WERI-Rb-1 (cell line): Measurements from ENCODE around the gene SPEF1.

Experiments
- DNase-seq: peaks from one replicate; pipeline ENCODE4 v3.0.0-alpha.2; 2020
- H3K27ac ChIP-seq: fragments of 250-450 bp; sonication (Bioruptor Pico); 2 replicates; pipeline ENCODE4 v1.5.1; 2020; ENCODE audit warnings: mild to moderate bottlenecking, moderate library complexity
- H3K27me3 ChIP-seq: fragments of 250-450 bp; sonication (Bioruptor Pico); 2 replicates; pipeline ENCODE4 v1.5.1; 2021; ENCODE audit warnings: mild to moderate bottlenecking, low read depth, moderate library complexity; ENCODE audit not compliant: insufficient read depth, severe bottlenecking
- H3K36me3 ChIP-seq: fragments of 250-450 bp; sonication (Bioruptor Pico); 2 replicates; pipeline ENCODE4 v1.5.1; 2020; ENCODE audit warnings: mild to moderate bottlenecking, moderate library complexity
- H3K4me3 ChIP-seq: 2 replicates; pipeline ENCODE4 v1.5.1; 2011; ENCODE audit warnings: low read depth, mild to moderate bottlenecking, control low read depth, low read length
- H3K9me3 ChIP-seq: fragments of 250-450 bp; sonication (Bioruptor Pico); 2 replicates; pipeline ENCODE4 v1.5.1; 2021; ENCODE audit warnings: mild to moderate bottlenecking, moderate library complexity; ENCODE audit not compliant: severe bottlenecking
- TF ChIP-seq, protein P1 (sequence below): IDR thresholded peaks from 2 replicates; pipeline ENCODE4 v1.5.1; 2011; ENCODE audit warnings: low read depth, mild to moderate bottlenecking, control low read depth, inconsistent platforms, low read length

The SPEF1 gene

DNA sequence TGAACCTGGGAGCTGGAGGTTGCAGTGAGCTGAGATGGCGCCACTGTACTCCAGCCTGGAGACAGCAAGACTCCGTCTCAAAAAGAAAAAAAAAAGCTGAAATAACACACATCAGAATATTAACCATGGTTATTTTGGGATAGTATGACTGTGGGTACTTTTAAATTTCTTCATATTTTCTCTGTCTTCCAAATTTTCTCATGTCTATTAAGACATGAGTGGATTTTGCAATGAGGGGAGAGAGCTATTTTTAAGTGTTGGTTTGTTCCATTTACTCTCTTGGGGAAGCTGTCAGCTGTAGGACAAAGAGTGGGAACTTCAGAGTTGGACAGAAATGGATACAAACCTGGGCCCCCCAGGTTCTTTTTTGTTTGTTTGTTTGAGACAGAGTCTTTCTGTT lies 24.0 kb downstream of the SPEF1 start:
- DNase-seq, result no peak
- no peaks in the 10 kb centered on the region for H3K27me3 ChIP-seq
- H3K27ac ChIP-seq, result no peak overlapping the region
- no peaks in the 10 kb centered on the region for H3K9me3 ChIP-seq
- H3K36me3 ChIP-seq, result peaks cover 29% of the 10 kb centered on the region
- TF ChIP-seq, protein P1, sequence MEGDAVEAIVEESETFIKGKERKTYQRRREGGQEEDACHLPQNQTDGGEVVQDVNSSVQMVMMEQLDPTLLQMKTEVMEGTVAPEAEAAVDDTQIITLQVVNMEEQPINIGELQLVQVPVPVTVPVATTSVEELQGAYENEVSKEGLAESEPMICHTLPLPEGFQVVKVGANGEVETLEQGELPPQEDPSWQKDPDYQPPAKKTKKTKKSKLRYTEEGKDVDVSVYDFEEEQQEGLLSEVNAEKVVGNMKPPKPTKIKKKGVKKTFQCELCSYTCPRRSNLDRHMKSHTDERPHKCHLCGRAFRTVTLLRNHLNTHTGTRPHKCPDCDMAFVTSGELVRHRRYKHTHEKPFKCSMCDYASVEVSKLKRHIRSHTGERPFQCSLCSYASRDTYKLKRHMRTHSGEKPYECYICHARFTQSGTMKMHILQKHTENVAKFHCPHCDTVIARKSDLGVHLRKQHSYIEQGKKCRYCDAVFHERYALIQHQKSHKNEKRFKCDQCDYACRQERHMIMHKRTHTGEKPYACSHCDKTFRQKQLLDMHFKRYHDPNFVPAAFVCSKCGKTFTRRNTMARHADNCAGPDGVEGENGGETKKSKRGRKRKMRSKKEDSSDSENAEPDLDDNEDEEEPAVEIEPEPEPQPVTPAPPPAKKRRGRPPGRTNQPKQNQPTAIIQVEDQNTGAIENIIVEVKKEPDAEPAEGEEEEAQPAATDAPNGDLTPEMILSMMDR, result no peak
- H3K4me3 ChIP-seq, result no peak overlapping the region

DNA sequence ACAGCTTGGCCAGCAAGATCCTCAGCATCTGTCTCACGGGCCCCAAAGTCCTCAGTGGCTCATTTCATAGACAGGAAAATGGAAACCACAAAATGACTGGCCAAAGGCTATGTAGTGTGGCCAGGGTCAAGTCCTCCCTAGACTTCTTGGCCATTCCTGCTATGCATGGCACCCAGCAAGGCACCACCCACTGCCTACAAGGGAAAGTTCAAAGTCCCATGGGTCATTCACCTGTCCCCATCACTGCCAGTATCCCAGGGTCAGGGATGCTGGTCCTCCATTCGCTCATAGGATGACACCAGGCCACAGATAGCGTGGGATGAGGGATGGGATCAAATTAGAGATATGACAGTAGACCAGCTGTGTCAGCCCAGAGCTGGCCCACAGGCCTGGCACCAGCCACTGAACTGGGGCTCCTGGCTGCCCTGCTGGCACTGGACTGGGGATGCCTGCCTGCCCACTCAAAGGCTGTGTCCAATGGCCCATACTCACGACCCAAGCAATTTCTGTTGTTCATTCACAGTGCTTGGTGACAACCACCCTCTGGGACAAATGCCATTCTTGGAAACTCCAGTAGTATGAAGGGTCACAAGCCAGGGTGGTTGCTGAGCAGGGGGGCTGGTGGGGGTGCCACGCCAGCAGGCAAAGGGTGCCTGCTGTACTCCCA lies 25.3 kb downstream of the SPEF1 start:
- H3K4me3 ChIP-seq, result no peak overlapping the region
- no peaks in the 10 kb centered on the region for H3K27me3 ChIP-seq
- peaks cover 34% of the 10 kb centered on the region for H3K36me3 ChIP-seq
- TF ChIP-seq, protein P1, result no peak
- H3K9me3 ChIP-seq, result no peaks in the 10 kb centered on the region
- no peak overlapping the region for H3K27ac ChIP-seq
- no peak for DNase-seq

DNA sequence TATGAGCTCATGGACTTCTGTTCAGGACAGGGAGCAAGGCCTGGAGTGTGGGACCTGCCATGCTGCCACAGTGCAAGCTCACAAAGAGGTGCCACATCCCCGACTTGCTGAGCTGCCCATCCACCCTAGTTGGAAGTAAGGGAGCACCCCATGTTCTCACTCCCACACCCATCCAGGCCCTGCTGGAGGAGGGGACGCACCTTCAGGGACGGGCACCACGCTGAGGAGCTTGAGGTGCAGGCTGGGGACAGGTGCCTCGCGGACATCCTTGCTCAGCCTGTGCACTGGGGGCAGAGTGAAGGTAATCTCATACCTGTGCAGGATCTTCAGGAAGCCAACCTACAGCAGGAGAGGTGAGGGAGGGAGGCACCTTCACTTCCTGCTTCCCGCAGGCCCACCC lies 26.0 kb downstream of the SPEF1 start:
- Histone ChIP-seq H3K27ac (no peak overlapping the region), H3K27me3 (no peaks in the 10 kb centered on the region), H3K4me3 (no peak overlapping the region), H3K9me3 (no peaks in the 10 kb centered on the region), H3K36me3 (peaks cover 36% of the 10 kb centered on the region)
- DNase-seq, result no peak
- TF ChIP-seq, protein P1, result no peak

DNA sequence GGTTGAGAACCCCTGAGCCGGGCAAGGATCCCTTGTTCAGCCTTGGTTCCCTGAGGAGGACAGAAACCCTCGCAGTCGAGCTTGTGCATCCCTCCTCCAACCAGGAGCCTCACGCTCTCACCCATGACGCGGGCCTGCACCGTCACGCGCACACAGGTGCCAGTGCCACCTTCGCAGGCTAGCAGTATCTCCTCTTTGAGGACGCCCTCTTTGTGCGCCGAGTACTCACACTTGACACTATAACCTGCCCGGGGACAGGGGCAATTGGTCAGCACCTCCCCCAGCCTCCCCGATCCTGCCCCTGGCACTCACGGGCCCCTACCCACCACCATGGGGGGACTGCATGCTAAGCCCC lies 27.0 kb downstream of the SPEF1 start:
- DNase-seq, result no peak
- no peak overlapping the region for H3K4me3 ChIP-seq
- no peaks in the 10 kb centered on the region for H3K27me3 ChIP-seq
- no peaks in the 10 kb centered on the region for H3K9me3 ChIP-seq
- TF ChIP-seq, protein P1, result no peak
- peaks cover 31% of the 10 kb centered on the region for H3K36me3 ChIP-seq
- H3K27ac ChIP-seq, result no peak overlapping the region

DNA sequence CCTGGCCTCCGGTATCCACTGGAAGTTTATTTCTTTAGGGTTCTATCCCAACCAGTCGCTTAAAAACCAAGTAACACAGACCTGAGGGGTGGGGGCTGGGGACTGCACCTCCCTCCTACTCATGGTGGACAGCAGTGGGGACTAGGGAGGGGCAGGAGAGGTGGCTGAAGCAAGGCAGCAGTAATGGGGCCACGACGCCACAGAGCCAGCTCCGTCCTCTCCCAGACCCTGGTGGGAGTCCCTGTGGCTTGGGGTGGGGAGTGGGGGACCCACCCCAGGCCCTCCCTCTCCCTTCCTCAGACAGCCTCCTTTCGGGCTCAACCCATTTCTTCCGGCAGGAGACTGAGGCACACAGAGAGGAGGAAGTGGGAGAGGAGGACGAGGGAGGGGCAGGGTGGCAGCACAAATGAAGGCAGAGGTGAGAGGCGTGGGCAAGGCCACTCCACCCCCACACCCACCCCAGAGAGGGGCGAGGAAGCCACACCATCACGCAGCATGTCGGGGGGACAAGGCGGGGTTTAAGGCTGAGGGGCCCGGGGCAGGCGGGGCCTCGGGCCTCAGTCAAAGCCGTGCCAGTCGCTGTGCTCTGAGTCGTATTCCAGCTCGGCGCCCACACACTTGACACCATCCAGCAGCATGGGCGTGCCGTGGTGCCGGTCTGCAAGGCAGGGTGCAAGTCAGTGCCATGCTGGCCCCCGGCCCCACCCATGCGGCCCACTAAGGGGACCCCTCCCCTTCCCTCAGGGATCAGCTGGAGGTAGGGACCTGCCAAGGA lies 27.6 kb downstream of the SPEF1 start:
- TF ChIP-seq, protein P1, result no peak
- H3K27ac ChIP-seq, result no peak overlapping the region

More for the DNA sequence above, 27.6 kb downstream of the SPEF1 start:
- peaks cover 28% of the 10 kb centered on the region for H3K36me3 ChIP-seq
- no peak for DNase-seq
- no peaks in the 10 kb centered on the region for H3K27me3 ChIP-seq
- no peak overlapping the region for H3K4me3 ChIP-seq
- H3K9me3 ChIP-seq, result no peaks in the 10 kb centered on the region
